ENCODE data around the gene COL4A6. TPM values are rescaled to one million over a fixed set of nuclear protein-coding genes. Genes with fewer than 3 reads are reported as not detected.

The COL4A6 gene
- total and polyA plus RNA-seq, 9 donors: 3.3 to 32.1 (median 11.7) TPM

- Histone ChIP-seq H3K4me3 (no peak overlapping the region), H3K9me3 (no peaks in the 10 kb centered on the region), H3K27me3 (no peaks in the 10 kb centered on the region), H3K36me3 (no peaks in the 10 kb centered on the region), H3K27ac (no peak overlapping the region), H3K4me1 (ENCODE audit: insufficient read depth) (no peaks in the 10 kb centered on the region)
- TF ChIP-seq CTCF (IDR thresholded peaks at IDR 0.05) (no peak), POLR2A (IDR thresholded peaks at IDR 0.05) (no peak), EP300 (IDR thresholded peaks at IDR 0.05) (no peak)
- 43 to 52% (median 48%) methylated on average over 2 of the region's 2 CpGs for WGBS, 3 donors
- DNase-seq: no peak
- intact Hi-C loops (cut with DNase I): no loop called here
These were observed 133.5 kb downstream of the COL4A6 start for GRCh38 chrX:108304757-108305156.

GRCh38 chrX:108304210-108304609 lies 134.0 kb downstream of the COL4A6 start:
- intact Hi-C loops (cut with DNase I): no loop called here

GRCh38 chrX:108303682-108304081 lies 134.5 kb downstream of the COL4A6 start:
- H3K4me1 ChIP-seq (ENCODE audit: insufficient read depth): no peaks in the 10 kb centered on the region
- 65 to 77% (median 70%) methylated on average over 2 of the region's 2 CpGs for WGBS, 3 donors

More at GRCh38 chrX:108304210-108304609, 134.0 kb downstream of the COL4A6 start:
- TF ChIP-seq POLR2A (IDR thresholded peaks at IDR 0.05): no peak
- no peak for TF ChIP-seq CTCF (IDR thresholded peaks at IDR 0.05)
- no peak for TF ChIP-seq EP300 (IDR thresholded peaks at IDR 0.05)
- no peaks in the 10 kb centered on the region for H3K36me3 ChIP-seq
- H3K27me3 ChIP-seq: no peaks in the 10 kb centered on the region
- H3K4me1 ChIP-seq (ENCODE audit: insufficient read depth): no peaks in the 10 kb centered on the region
- no peak overlapping the region for H3K27ac ChIP-seq
- WGBS, 3 donors: 13 to 17% (median 16%) methylated on average over 5 of the region's 5 CpGs
- DNase-seq: no peak
- no peaks in the 10 kb centered on the region for H3K9me3 ChIP-seq
- no peak overlapping the region for H3K4me3 ChIP-seq

GRCh38 chrX:108299704-108300103 lies 138.5 kb downstream of the COL4A6 start:
- H3K4me1 ChIP-seq (ENCODE audit: insufficient read depth): no peaks in the 10 kb centered on the region

More at GRCh38 chrX:108303682-108304081, 134.5 kb downstream of the COL4A6 start:
- H3K4me3 ChIP-seq: no peak overlapping the region
- TF ChIP-seq CTCF (IDR thresholded peaks at IDR 0.05) (no peak), POLR2A (IDR thresholded peaks at IDR 0.05) (no peak), EP300 (IDR thresholded peaks at IDR 0.05) (no peak)
- H3K27ac ChIP-seq: no peak overlapping the region
- no peaks in the 10 kb centered on the region for H3K9me3 ChIP-seq
- no peak for DNase-seq
- intact Hi-C loops (cut with DNase I): no loop called here
- H3K36me3 ChIP-seq: no peaks in the 10 kb centered on the region
- no peaks in the 10 kb centered on the region for H3K27me3 ChIP-seq

More at GRCh38 chrX:108299704-108300103, 138.5 kb downstream of the COL4A6 start:
- TF ChIP-seq CTCF (IDR thresholded peaks at IDR 0.05) (no peak), EP300 (IDR thresholded peaks at IDR 0.05) (no peak), POLR2A (IDR thresholded peaks at IDR 0.05) (no peak)
- WGBS, 3 donors: 75 to 91% (median 89%) methylated on average over 1 of the region's 1 CpG
- no peaks in the 10 kb centered on the region for H3K9me3 ChIP-seq
- intact Hi-C loops (cut with DNase I): no loop called here
- no peaks in the 10 kb centered on the region for H3K36me3 ChIP-seq
- H3K4me3 ChIP-seq: no peak overlapping the region
- H3K27me3 ChIP-seq: no peaks in the 10 kb centered on the region
- no peak for DNase-seq
- H3K27ac ChIP-seq: no peak overlapping the region
